GM12864 (cell line): ENCODE measurements around the gene TMEM86A.

ENCODE experiments used
- DNase-seq: peaks from one replicate; pipeline ENCODE4 v3.0.0-alpha.2; 2011; ENCODE audit warnings: low read depth
- H3K4me3 ChIP-seq: 2 replicates; pipeline ENCODE4 v1.5.1; 2011; ENCODE audit warnings: mild to moderate bottlenecking, low read depth, low read length, control low read depth
- TF ChIP-seq, protein P1 (sequence below): IDR thresholded peaks from 2 replicates; pipeline ENCODE4 v1.5.1; 2011; ENCODE audit warnings: low read depth, mild to moderate bottlenecking, moderate library complexity, low read length, control low read depth, inconsistent platforms; ENCODE audit errors: missing control alignments

Gene TMEM86A

DNA sequence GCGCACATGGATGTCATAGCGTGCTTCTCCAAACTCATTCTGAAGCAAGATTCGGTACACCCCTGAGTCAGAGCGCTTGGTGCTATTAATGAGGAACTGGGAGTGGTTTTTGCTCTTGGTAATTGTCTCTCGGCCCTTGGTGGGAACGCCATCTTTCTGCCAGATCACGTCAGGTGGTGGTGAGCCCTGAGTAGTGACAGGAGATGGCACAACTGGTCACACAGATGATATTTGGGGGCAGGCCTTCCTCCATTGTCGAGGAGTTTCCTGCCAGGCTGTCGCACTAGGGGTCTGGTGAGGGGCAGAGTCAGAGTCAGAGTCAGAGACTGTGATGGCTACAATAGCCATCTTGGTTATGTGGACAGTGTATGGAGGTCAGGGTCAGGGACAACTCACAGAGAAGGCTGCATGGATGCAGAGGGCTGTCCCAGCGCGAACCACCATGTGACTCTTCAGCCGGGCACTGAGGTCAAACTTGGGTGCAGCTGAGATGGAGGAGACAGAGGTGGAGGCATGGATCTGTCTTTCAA is 9.3 kb downstream of the TMEM86A start:
- TF ChIP-seq, protein P1, sequence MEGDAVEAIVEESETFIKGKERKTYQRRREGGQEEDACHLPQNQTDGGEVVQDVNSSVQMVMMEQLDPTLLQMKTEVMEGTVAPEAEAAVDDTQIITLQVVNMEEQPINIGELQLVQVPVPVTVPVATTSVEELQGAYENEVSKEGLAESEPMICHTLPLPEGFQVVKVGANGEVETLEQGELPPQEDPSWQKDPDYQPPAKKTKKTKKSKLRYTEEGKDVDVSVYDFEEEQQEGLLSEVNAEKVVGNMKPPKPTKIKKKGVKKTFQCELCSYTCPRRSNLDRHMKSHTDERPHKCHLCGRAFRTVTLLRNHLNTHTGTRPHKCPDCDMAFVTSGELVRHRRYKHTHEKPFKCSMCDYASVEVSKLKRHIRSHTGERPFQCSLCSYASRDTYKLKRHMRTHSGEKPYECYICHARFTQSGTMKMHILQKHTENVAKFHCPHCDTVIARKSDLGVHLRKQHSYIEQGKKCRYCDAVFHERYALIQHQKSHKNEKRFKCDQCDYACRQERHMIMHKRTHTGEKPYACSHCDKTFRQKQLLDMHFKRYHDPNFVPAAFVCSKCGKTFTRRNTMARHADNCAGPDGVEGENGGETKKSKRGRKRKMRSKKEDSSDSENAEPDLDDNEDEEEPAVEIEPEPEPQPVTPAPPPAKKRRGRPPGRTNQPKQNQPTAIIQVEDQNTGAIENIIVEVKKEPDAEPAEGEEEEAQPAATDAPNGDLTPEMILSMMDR, result no peak
- no peak for DNase-seq
- H3K4me3 ChIP-seq, result no peak overlapping the region

DNA sequence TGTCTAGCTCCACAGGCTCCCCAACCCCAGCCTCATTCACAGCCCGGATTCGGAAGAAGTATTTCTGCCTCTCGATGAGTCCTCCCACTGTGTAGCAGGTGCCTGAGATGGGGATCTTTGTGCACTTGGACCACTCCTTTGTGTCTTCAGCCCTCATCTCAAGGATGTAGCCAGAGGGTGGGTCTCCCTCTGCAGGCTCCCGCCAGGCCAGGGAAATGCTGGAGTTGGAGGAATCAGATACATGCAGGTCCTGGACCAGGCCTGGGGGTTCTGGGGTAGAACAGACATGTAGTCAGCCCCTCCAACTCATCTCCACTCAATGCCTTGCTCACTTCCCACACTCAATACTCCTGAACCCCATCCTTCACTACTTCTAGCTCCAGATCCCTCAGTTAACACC is 10.8 kb downstream of the TMEM86A start:
- H3K4me3 ChIP-seq, result no peak overlapping the region
- TF ChIP-seq, protein P1, result no peak
- no peak for DNase-seq

- TF ChIP-seq, protein P1, result no peak
- H3K4me3 ChIP-seq, result no peak overlapping the region
- no peak for DNase-seq
Observed at GRCh38 chr11:18710545-18710944, 12.0 kb downstream of the TMEM86A start.

DNA sequence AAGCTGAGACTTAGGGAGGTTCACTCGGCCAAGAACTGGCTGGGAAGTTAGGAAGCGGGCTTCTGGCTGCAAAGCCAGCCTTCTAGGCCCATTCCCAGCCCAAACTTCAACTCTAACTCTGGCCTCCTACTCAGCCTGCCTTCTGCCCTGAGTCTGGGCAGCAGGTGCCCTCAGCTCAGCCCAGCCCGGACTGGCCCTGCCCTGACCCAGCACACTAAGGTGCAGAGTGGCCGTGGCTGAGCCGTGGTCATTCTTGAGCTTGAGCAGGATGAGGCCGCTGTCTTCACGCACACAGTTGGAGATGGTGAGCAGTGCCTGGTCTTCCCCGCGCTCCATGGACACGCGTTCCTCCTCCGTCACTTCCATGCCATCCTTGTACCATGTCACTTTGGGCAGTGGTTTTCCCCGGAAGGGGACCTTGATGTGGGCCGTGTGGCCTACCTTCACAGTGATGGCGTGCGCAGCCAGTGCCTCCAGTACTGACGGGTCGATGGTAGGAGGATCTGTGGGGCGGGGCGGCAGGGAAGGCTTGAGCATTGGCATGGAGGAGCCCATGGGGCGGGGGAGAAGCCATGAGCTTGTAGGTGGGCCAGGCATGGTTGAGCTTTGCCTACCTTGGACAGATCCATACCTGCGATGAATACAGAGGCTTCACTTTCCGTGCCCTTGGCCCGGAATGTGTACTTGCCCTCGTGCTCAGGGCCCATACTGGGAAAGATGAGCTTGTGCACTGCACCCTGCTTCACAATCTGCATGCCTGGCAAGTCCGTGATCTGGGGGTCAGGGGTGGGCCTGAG is 15.3 kb downstream of the TMEM86A start:
- DNase-seq, result no peak
- TF ChIP-seq, protein P1, result no peak
- no peak overlapping the region for H3K4me3 ChIP-seq

DNA sequence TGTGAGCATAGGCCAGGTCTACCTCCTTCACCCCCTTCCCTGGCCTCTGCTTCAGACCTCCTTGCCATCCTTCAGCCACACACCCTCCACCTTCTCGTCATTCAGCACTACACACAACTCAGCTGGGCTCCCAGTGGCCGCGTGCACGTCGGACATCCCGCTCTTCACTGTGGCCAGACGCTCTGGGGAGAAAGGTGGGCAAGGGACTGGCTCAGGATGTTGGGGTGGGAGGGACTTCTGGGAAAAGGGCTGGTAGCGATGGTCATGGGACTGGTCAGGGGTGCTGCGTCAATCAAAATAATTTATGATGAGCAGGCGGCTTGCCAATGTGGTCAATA is 15.8 kb downstream of the TMEM86A start:
- no peak for DNase-seq
- H3K4me3 ChIP-seq, result no peak overlapping the region
- TF ChIP-seq, protein P1, result no peak

DNA sequence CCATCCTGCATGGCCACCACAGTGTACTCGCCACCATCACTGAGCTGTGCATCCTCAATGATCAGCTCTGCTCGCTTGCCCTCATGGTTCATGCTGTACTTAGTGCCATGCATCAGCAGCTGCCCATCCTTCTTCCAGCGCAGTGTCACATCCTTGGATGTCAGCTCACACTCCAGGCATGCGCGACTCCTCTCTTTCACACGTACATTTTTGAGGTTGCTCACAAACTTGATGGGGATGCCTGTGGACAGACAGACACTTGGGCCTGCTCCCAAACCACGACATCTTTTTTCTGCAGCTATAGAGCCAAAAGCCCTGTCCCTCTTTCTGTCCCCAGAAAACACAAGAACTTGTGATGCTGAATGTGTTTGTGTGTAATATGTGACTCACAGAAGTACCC is 16.9 kb downstream of the TMEM86A start:
- H3K4me3 ChIP-seq, result no peak overlapping the region
- no peak for DNase-seq
- TF ChIP-seq, protein P1, result no peak

GRCh38 chr11:18720091-18720807 is 21.7 kb downstream of the TMEM86A start:
- DNase-seq, result no peak
- TF ChIP-seq, protein P1, result no peak
- H3K4me3 ChIP-seq, result no peak overlapping the region
